Fibroblast of skin of back (primary cell): ENCODE data around the gene CEP128.

Experiments
- DNase-seq: peaks from one replicate; pipeline ENCODE4 v3.0.0-alpha.2; 2013

CEP128 gene

DNA sequence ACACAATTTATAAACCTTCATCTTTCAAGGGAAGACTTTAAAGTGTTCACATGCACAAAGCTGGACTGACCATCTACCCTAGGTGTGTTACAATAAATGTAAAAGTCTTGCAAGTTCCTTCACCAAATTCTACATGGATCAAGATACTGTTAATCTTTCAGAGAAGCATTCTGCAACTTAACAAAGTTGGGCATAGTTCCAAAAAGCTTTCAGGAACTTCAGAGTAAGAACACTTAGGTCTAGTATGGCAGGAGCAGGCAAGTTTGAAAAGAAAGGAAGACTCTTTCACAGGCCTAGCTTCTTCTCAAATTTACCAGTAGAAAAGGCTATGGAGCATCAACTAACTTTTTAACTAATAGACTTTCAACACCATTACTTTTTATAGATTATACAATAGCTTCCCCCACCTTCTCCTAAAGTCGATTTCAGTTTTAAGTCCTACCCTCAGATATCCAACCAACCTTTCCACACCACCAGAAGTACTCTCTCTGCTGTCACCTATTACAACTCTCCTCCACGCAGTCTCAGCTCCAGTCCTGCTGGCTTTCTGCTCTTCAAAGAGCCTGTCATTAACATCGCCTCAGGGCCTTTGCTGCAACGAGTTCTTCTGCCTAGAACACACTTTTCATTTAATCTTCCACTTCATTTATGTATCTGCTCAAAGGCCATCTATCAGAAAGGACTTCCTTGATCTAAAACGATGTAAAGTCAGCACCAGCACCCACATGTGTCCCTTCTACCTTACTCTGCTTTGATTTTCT, 333.9 kb downstream of the CEP128 start:
- DNase-seq = no peak

DNA sequence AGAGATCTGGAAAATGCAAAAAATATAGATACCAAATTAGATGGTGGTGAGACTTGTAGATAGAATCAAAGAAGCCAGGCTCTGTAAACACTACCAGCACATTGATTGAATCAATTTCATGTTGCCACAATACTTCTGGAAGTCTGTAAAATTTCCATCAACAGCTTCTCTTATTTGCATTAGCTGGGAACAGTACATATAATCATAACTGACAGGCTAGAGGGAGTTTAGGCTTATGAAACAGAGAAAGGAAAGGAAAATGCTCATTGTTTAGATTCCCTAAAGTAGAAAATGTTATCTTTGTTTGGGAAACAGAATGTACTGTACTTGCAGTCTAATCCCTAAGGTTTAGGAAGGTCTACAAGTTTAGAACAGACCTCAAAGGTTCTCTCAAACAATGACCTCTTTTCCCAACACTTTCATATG, 335.2 kb downstream of the CEP128 start:
- no peak for DNase-seq

DNA sequence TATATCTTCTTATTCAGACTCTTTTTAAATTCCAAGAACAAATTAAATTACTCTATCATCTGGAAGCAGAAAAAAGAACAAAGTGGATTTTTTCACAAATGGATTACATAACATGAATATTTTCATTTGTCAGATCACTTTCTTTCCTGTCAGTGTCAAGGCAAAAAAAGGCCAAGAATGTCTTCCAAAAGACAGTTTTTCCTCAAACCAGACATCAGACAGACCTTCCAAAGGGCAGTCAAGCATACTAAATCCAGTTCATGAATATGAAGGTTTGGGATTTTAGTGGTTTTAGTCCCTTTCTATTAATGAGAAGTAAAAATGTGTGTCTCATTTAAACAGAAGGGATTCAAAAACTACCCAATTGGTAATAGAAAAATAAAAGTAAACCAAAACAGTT, 336.0 kb downstream of the CEP128 start:
- DNase-seq = no peak

DNA sequence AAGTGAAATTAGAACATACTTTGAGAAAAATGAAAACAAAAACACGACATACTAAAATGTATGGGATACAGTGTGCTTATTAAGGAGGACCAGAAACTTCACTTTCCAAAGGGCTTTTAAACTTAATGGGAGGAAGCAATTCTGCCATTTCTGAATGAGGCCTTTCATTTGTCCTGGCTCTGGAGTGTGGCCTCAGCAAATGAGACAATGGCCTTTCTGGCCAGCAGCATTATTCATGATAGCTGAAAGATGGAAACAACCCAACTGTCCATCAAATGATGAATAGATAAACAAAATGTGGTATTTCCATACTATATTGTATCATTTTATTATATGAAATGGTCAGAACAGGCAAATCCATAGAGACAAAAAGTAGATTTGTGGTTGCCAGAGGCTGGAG, 338.6 kb downstream of the CEP128 start:
- no peak for DNase-seq

DNA sequence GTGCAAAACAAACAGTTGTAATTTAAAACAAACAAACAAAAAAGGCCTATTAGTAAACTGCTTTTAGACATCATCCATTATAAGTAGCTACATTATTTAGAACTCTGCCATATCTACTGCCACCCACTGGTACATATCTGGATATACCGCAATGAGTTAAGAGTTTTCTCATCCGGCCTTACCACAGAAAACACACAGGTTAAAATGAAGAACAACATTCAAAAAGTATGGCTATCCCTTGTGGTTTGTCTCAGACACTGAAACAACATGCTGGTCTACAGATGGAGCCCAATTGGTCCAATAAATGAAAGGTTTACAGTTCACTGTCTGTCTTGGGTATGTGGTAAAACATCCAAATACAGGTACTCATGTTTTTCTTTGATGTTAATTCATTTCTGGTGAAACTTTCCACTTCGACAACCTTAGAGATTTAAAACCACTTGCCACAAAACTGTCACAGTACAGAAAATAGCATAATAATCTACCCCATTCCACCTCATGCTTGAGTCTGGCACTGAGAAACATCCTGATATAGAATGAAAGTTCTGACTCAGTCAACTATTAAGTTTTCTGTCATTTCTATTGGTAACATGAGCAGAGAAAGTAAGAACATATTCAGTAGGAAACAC, 354.3 kb downstream of the CEP128 start:
- DNase-seq = peak; percentile 43

DNA sequence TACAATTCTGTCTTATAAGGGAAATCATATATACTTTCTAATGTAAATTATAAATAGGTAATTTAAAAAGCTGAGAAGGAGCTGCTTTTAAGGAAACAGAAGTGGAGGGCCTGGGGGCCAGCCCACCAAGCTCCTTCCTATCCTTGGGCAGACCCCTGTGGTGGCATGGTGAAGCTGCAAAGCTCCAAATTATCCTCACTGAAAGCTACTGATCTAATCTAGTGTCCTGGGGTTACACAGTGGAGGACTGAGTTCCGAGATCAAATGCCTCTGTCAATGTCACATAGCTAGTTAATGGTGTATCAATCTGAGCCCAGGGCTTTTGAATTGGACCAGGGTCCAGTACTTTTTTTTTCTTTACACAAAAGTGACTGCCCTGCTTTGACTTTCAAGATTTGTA, 355.4 kb downstream of the CEP128 start:
- DNase-seq = no peak

DNA sequence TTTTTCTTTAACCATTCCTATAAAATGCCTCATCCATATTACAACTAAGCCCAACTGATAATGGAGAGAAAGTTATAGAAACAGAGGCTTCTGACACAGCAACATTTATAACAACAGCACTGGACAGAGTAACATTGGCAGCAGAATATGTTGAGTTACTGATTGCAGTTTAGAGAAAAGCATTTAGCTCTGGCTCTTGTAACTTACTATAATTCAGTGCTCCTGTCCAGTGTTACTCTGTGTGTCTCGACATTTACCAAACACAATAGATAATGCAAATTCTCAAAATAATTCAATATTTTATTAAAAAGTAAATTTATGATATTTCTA, 356.1 kb downstream of the CEP128 start:
- DNase-seq = no peak

DNA sequence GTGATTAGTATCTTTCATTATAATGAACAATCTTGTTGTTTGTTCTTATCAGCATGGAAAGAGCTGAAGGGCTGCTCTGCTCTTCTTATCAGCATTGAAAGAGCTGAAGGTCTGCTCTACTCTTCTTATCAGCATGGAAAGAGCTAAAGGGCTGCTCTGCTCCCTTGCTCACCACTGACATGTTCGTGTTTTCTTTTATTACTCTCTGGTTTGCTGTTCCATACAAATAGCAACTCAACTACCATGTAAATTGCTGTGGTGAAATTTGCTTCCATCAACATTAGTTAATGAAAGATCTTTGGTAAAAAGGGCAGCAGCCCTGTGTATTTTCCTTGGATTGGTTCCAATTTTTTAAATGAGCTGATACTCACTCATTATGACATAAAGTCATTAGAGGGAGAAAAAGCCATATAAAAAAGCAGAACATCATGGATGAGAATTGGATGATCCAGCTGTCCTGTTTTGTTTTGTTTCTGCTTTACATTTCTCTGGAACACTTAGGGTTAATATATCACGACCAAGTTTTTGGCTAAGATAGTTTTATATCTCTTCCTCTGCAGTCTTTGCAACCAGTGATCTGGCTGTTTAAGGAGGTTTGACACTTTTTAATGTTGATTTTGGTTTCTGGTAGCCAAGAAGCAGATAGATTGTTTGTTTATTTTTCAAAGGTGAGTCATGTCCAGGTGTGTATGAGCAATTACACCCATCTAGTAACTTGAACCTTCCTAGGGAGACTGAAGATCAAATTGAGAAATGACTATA, 356.6 kb downstream of the CEP128 start:
- DNase-seq = no peak

DNA sequence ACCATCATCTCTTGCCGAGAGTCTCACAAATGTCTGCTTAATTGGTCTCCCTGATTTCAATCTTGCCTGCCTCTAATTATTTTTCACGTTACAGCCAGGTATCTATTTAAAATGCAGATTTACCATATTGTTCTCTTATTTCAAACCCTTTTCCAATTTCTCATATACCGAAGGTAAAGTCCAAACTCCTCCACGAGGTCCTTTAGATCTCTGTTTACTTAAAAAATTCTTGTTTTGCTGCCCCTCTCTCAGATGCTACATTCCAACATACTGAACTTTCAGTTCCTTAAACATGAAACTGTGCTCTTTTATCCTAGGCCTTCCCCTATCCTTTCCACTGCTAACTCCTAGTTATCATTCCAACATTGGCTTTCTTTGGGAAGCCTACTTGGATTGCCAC, 363.9 kb downstream of the CEP128 start:
- DNase-seq = no peak

DNA sequence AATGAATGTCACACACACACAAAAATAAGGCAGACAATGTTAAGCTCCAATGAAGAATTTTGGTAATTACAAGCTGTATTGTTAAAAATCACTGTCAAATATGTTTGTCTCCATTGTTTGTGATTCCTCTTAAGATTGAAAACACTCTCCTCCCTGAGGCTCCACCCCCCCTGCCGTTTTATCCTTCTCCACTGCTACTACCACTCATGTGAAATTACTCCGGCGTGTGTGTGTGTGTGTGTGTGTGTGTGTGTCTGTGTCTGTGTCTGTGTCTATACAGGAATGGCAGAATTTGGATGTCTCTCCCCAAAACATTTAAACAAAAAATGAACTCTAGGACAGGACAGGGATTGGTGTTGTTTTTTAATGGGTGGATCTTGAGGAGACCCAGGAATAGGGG, 365.1 kb downstream of the CEP128 start:
- DNase-seq = no peak

DNA sequence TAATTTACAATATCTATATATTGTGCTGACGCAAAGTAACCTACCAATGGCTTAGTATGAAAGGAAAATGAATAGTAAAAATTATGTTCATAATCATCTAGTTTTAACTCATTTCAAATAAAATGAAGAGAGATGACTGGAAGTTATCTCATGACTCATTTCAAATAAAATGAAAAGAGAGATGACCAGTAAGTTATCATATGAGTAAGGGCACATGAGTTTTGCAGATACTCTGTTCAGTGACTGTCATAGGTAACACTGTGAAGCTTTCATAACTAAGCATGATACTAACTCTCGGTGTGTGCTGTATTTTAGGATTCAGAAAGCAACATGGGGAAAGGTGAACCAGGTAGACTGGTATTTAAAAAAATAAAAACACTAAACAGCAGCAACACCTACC, 365.8 kb downstream of the CEP128 start:
- DNase-seq = no peak

DNA sequence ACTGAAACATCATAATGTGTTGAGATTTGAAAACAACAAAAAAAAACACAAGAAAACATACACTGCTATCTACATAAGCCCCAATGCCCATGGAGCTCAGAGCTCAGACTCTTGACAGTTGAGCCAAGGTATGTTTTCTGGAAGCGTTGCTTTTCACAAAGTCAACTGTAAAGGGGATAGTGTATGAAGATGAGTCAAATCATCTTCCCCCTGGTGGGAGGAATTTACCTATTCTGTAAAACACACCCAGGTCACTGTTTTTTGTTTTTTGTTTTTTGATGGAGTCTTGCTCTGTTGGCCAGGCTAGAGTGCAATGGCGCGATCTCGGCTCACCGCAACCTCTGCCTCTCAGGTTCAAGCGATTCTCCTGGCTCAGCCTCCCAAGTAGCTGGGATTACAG, 368.9 kb downstream of the CEP128 start:
- no peak for DNase-seq

DNA sequence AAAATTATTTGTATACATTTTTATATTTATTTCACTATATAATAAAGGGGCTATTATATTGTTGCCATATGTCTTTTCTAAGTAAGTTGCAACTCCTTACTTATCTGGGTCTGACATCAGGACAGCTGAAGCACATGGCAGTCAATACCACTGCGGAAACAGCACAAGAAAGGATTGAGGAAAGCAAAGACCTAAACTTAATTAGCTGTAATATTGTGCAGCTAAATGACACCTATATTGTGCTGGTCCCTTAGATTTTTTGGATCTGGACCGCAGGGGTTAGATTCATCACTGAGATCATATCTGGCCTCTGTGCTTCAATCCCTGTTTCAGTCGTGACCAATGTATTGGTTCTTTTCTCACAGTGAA, 370.6 kb downstream of the CEP128 start:
- no peak for DNase-seq

DNA sequence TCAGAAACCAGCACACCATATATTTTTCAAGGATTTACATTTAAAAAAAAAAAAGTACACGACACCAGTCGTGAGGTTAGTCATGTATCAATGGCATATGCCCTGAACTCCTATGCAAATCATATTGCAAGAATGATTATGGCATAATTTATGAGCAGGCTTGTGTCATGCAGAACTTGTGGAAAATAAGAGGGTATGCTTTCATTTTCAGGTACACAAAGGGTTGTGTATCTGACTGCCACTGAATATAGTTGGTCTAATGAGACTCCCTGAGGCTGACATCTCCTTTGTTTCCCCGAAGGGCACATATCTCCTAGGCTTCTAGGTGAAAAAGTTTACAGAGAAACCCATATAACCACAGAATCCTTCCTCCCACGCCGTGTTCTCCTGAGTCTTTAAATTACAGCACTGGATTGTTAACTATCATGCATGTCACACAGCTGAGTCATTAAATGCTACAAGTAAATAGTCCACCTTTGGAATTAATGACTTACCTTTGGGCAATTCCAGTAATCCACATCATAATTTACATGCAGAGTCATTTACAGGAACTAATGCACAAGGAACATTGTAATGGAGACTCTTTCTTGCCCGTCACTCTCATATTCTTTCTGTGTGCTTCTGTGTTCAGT, 373.5 kb downstream of the CEP128 start:
- peak; percentile 5 for DNase-seq

DNA sequence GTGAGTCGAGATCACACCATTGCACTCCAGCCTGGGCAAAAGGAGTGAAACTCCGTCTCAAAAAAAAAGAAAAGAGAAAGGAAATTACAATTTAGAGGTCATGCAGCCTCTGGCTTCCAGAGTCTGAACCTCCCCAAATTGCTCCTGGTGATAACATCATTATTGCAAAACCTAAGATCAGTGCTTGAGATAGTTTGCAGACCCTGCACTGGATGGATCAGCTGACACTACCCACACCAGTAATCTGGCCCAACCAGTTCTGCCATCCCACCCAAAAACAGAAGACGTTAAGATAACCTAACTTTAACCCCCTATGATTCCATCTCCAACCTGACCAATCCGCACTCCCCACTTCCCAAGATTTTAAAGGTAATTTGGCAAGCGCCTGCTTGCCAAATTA, 376.5 kb downstream of the CEP128 start:
- DNase-seq = no peak

DNA sequence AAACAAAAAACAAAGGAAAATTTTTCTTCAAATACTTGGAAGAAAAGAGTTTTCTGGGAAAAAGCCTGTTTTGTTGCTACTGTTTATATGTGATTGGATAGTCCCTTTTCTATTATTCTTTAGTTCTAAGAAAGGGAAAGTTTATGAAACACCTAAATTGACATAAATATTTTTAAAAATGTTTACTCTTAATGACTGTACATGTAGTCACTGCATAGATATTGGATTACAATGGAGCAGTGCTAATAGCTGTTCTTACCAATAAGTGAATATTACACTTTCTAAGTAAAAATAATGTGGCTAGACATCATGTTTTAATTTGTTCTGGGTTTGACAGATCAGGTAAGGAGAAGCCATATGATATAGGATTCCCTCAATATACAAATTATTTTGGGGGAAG, 377.5 kb downstream of the CEP128 start:
- no peak for DNase-seq

DNA sequence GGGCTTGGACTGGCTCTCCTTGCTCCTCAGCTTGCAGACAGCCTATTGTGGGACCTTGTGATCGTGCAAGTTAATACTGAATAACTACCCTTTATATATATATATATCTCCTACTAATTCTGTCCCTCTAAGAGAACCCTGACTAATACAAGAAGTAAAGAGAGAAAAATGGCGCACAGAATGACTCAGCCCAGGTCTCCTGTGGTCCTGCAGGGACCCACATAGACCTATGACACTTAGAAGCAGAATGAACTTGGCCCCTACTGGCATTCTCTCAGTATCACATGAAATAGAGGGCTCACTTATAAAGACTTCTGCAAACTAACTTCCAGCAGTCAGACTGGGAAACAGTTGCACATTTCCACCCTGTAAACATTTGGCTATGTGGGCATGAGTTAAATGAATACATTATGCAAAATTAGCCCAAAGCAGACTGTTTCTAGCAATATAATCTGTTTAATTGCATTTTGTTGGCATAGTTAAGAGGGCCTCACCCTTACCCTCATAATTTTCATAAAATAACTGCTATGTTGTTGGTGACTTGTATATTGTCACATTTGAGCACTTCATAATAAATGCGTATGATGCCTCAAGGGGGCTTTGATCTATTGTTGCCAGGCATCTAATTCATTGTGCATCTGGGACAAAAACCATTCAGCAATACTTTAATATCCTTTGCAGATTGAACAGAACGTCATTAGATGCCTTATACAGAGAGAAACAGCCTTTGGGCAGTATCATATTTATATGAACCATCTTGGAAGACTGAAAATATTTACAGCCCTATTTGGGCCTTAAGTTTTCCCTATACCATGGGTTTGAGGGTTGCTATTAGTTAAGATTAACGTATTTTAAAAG, 380.5 kb downstream of the CEP128 start:
- no peak for DNase-seq

DNA sequence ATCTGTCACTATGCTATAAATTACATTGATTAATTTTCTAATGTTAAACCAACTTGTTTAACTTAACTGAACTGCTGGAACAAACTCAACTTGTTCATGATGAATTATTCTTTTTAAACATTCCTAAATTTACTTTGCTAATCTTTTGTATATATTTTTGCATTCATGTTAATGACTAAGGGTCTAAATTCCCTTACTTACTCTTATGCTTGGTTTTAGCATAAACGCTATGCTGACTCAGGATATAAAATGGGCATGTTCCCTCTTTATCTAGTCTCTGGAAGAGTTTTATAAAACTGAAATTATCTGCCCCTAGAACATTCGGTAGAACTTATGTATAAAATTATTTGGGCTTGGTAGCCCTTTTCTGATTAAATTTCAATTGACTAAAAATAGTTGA, 387.4 kb downstream of the CEP128 start:
- no peak for DNase-seq

DNA sequence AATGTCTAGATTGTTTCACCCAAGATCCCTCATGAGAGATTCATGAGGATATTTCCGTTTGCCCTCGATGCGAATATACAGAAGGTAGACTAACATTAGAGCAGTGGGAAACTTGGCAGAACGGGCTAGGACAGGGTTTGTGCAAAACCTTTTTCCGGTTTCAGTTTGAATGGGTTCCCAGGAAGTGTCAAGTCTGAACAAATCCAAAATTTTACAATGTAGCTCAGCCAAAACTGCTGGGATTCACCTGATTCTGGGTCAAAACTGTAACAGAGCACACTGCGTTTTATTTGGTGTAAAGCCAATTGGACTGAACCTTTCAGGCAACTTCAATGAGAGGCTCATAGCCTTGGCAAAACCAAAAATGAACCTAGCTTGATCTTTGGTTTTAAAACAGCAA, 392.4 kb downstream of the CEP128 start:
- no peak for DNase-seq

DNA sequence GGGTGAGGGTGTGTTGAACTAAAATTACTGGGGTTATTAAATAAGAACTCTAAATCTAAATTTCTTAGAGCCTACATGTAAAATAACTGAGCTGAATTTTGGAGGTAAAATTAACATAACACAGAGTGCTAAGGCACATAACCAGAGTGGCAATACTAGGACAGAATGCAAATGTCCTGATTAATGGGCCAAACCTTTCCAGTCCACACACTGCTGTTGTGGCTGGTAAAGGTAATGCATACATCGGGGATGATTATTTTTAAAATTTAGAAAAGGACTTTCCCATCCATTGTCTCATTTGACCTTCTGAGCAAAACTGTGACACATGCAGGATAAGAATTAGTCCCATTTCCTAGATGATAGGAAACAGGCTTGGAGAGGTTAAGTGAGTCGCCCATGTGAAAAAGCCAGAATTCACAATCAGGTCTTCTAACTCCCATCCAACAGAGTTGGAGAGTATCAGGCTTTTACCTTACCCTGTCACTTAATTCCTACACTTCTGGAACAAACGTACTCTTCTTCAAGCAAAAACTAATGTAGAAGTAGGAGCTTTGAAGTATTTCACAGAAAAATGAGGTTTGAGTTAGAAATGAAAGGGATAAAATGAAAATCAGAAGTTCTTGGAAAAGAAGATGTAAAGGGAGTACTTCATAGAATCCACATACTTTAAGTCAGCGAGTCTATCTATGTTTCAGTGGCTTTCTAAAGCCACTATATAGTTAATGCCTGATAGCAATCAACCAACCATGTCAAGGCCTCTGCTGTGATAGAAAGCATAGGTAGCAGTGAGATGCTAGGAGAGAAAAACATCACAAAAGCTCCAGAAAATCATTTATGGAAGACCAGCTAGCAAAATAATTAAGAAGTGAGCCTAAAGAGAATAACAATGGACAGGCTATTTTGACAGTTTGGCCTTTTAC, 395.3 kb downstream of the CEP128 start:
- DNase-seq = no peak

DNA sequence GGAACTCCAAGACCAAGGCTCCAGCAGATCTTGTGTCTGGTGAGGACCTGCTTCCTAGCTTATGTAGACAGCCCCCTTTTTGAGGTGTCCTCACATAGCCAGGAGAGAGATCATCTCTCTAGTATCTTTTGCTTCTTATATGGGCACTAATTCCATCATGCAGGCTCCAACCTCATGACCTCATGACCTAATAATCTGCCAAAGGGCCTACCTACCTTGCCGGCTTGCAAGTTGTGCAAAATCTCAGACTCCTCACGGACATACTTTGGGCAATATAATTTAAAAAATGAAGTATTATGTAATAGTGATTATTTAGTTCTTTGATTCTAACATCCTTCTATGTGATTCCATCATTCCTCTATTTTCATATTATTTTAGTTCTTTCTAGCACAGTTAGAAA, 397.2 kb downstream of the CEP128 start:
- DNase-seq = no peak
